H9 (cell line): ENCODE measurements around the gene RNF145. TPM values are rescaled to one million over a fixed set of nuclear protein-coding genes. Genes with fewer than 3 reads are reported as not detected.

Experiments
- DNase-seq: peaks from one replicate; pipeline ENCODE4 v3.0.0-alpha.2; 2017
- H2AFZ ChIP-seq: one replicate; pipeline ENCODE4 v1.6.1; 2013; ENCODE audit warnings: mild to moderate bottlenecking, low read length, control low read depth, moderate library complexity
- H2AK5ac ChIP-seq: 2 replicates; pipeline ENCODE4 v1.6.1; 2013; ENCODE audit warnings: low read length, control low read depth, mixed read lengths; ENCODE audit not compliant: insufficient read length
- H2BK120ac ChIP-seq: one replicate; pipeline ENCODE4 v1.6.1; 2013; ENCODE audit warnings: low read depth, mild to moderate bottlenecking, low read length, control low read depth, inconsistent platforms; ENCODE audit not compliant: poor library complexity, severe bottlenecking
- H2BK12ac ChIP-seq: 2 replicates; pipeline ENCODE4 v1.6.1; 2013; ENCODE audit warnings: low read length, control low read depth, mixed read lengths, low read depth; ENCODE audit not compliant: insufficient read length
- H2BK15ac ChIP-seq: 2 replicates; pipeline ENCODE4 v1.6.1; 2013; ENCODE audit warnings: low read depth, low read length, control low read depth
- H2BK20ac ChIP-seq: one replicate; pipeline ENCODE4 v1.6.1; 2013; ENCODE audit warnings: low read depth, mild to moderate bottlenecking, low read length, control low read depth, inconsistent platforms; ENCODE audit not compliant: poor library complexity, severe bottlenecking
- H2BK5ac ChIP-seq: 2 replicates; pipeline ENCODE4 v1.6.1; 2013; ENCODE audit warnings: low read length, control low read depth, mixed read lengths; ENCODE audit not compliant: insufficient read length
- H3K14ac ChIP-seq: 2 replicates; pipeline ENCODE4 v1.6.1; 2013; ENCODE audit warnings: low read length, control low read depth; ENCODE audit not compliant: insufficient read depth
- H3K18ac ChIP-seq: 2 replicates; pipeline ENCODE4 v1.6.1; 2013; ENCODE audit warnings: low read depth, mild to moderate bottlenecking, mixed read lengths, low read length, control low read depth; ENCODE audit not compliant: insufficient read length
- H3K23ac ChIP-seq: 2 replicates; pipeline ENCODE4 v1.6.1; 2013; ENCODE audit warnings: low read length, control low read depth, mixed read lengths, low read depth; ENCODE audit not compliant: insufficient read length
- H3K23me2 ChIP-seq: 2 replicates; pipeline ENCODE4 v1.6.1; 2013; ENCODE audit warnings: low read depth, mild to moderate bottlenecking, mixed read lengths, low read length, control low read depth; ENCODE audit not compliant: insufficient read length, poor library complexity, severe bottlenecking
- H3K27ac ChIP-seq: 2 replicates; pipeline ENCODE4 v1.5.1; 2013; ENCODE audit warnings: low read length, control low read depth, mixed read lengths, low read depth; ENCODE audit not compliant: insufficient read length
- H3K27me3 ChIP-seq: 2 replicates; pipeline ENCODE4 v1.6.1; 2013; ENCODE audit warnings: low read length, control low read depth, inconsistent platforms; ENCODE audit not compliant: insufficient read depth
- H3K4ac ChIP-seq: 2 replicates; pipeline ENCODE4 v1.6.1; 2013; ENCODE audit warnings: low read depth, mild to moderate bottlenecking, control low read depth, inconsistent platforms, low read length, moderate library complexity
- H3K4me1 ChIP-seq: 2 replicates; pipeline ENCODE4 v1.6.1; 2013; ENCODE audit warnings: low read length, control low read depth, inconsistent platforms; ENCODE audit not compliant: insufficient read depth
- H3K4me2 ChIP-seq: 2 replicates; pipeline ENCODE4 v1.6.1; 2013; ENCODE audit warnings: low read length, control low read depth, mixed read lengths; ENCODE audit not compliant: insufficient read length, insufficient read depth
- H3K56ac ChIP-seq: 2 replicates; pipeline ENCODE4 v1.6.1; 2013; ENCODE audit warnings: low read depth, mild to moderate bottlenecking, mixed read lengths, low read length, control low read depth; ENCODE audit not compliant: insufficient read length
- H3K79me1 ChIP-seq: 2 replicates; pipeline ENCODE4 v1.6.1; 2013; ENCODE audit warnings: low read depth, mild to moderate bottlenecking, moderate library complexity, low read length, control low read depth, inconsistent platforms; ENCODE audit not compliant: insufficient read depth, poor library complexity, severe bottlenecking
- H3K79me2 ChIP-seq: 2 replicates; pipeline ENCODE4 v1.6.1; 2013; ENCODE audit warnings: low read length, control low read depth, inconsistent platforms; ENCODE audit not compliant: insufficient read depth
- H3K9ac ChIP-seq: 2 replicates; pipeline ENCODE4 v1.6.1; 2013; ENCODE audit warnings: low read length, control low read depth, mixed read lengths; ENCODE audit not compliant: insufficient read length; ENCODE audit errors: extremely low read depth
- H3K9me3 ChIP-seq: one replicate; pipeline ENCODE4 v1.6.1; 2013; ENCODE audit warnings: low read depth, low read length, inconsistent platforms; ENCODE audit not compliant: control insufficient read depth
- H3T11ph ChIP-seq: one replicate; pipeline ENCODE4 v1.6.1; 2013; ENCODE audit warnings: mild to moderate bottlenecking, low read length, control low read depth, inconsistent platforms
- H4K20me1 ChIP-seq: one replicate; pipeline ENCODE4 v1.6.1; 2013; ENCODE audit not compliant: control insufficient read depth, insufficient read length, insufficient read depth
- H4K5ac ChIP-seq: 2 replicates; pipeline ENCODE4 v1.6.1; 2013; ENCODE audit warnings: low read depth, mild to moderate bottlenecking, mixed read lengths, low read length, control low read depth; ENCODE audit not compliant: insufficient read length
- H4K8ac ChIP-seq: replicated peaks from 2 replicates; pipeline ENCODE4 v1.6.1; 2013; ENCODE audit warnings: low read length, control low read depth, mixed read lengths, low read depth; ENCODE audit not compliant: insufficient read length
- H4K91ac ChIP-seq: 2 replicates; pipeline ENCODE4 v1.6.1; 2013; ENCODE audit warnings: low read depth, mild to moderate bottlenecking, moderate library complexity, mixed read lengths, low read length, control low read depth; ENCODE audit not compliant: insufficient read length
- H3K27ac Mint-ChIP-seq, 3 experiments: 2 replicates in 2 of 3; 3 replicates in 1 of 3; pipeline ENCODE4 v1.8.0; 2020 to 2021; ENCODE audit warnings: mixed read lengths in 3 of 3, mild to moderate bottlenecking in 1 of 3, moderate library complexity in 1 of 3
- H3K27me3 Mint-ChIP-seq: 2 replicates; pipeline ENCODE4 v1.8.0; 2021; ENCODE audit warnings: low read depth, mild to moderate bottlenecking, moderate library complexity, mixed read lengths
- H3K36me3 Mint-ChIP-seq, 3 experiments: 2 replicates in 2 of 3; 3 replicates in 1 of 3; pipeline ENCODE4 v1.8.0; 2020 to 2021; ENCODE audit warnings: low read depth in 3 of 3, mixed read lengths in 3 of 3; ENCODE audit not compliant: insufficient read depth in 1 of 3
- H3K4me1 Mint-ChIP-seq, 2 experiments: 2 replicates each; pipeline ENCODE4 v1.8.0; 2020; ENCODE audit warnings: mixed read lengths in 2 of 2
- H3K4me3 Mint-ChIP-seq, 2 experiments: 2 replicates in 1 of 2; 3 replicates in 1 of 2; pipeline ENCODE4 v1.8.0; 2020 to 2021; ENCODE audit warnings: mild to moderate bottlenecking in 2 of 2, mixed read lengths in 2 of 2, moderate library complexity in 1 of 2
- H3K9me3 Mint-ChIP-seq, 2 experiments: 2 replicates in 1 of 2; 3 replicates in 1 of 2; pipeline ENCODE4 v1.8.0; 2020; ENCODE audit warnings: mild to moderate bottlenecking in 2 of 2, mixed read lengths in 2 of 2, moderate library complexity in 1 of 2
- CTCF ChIP-seq: fragments of 200-600 bp; sonication (generic); conservative IDR thresholded peaks from 3 replicates; pipeline ENCODE4 v1.8.0; 2021; ENCODE audit warnings: antibody characterized with exemption, mild to moderate bottlenecking
- WGBS: extraction: QIAGEN DNeasy Blood & Tissue Kit; methylation state at CpG from one replicate; pipeline ENCODE4 v1.1.7; 2013; ENCODE audit warnings: missing lambda C conversion rate, low lambda C conversion rate, mixed read lengths; ENCODE audit not compliant: insufficient read length; ENCODE audit errors: extremely low coverage; 5-methylcytosine and 5-hydroxymethylcytosine counted together
- total RNA-seq: library from RNA; stranded (reverse); gene quantifications from 2 replicates; pipeline ENCODE4 v1.2.1, GENCODE V29; 2021

Gene RNF145
- total RNA-seq, 1 experiment from 2014 or later: 59.1 TPM

- no peaks in the 10 kb centered on the region for H4K20me1 ChIP-seq
- no peaks in the 10 kb centered on the region for H3K4me1 ChIP-seq
- H3K9me3 Mint-ChIP-seq: no peaks in the 10 kb centered on the region; a peak in 1 of 5 replicates
- no peaks in the 10 kb centered on the region for H3K27me3 ChIP-seq
- no peak overlapping the region for H3K27ac Mint-ChIP-seq
- no peak overlapping the region for H3K18ac ChIP-seq
- H3K79me1 ChIP-seq: no peaks in the 10 kb centered on the region
- H2AFZ ChIP-seq: no peak overlapping the region
- no peak overlapping the region for H4K5ac ChIP-seq
- no peaks in the 10 kb centered on the region for H3K79me2 ChIP-seq
- no peaks in the 10 kb centered on the region for H3K9me3 ChIP-seq
- H2BK20ac ChIP-seq: no peak overlapping the region
- no peak for TF ChIP-seq CTCF
- H2BK120ac ChIP-seq: no peak overlapping the region
- no peak overlapping the region for H3K27ac ChIP-seq
- no peak overlapping the region for H2BK15ac ChIP-seq
- H2AK5ac ChIP-seq: no peak overlapping the region
- H3K4me3 Mint-ChIP-seq: no peak overlapping the region
- no peak overlapping the region for H2BK12ac ChIP-seq
- no CpG with 5 or more reads among the region's 2 CpGs for WGBS
- H2BK5ac ChIP-seq: no peak overlapping the region
- no peak overlapping the region for H3K9ac ChIP-seq
- H3K4me1 Mint-ChIP-seq: no peaks in the 10 kb centered on the region; a peak in 1 of 4 replicates
- H3K27me3 Mint-ChIP-seq: peaks cover 43% of the 10 kb centered on the region
- no peak overlapping the region for H3K56ac ChIP-seq
- no peak overlapping the region for H3K4ac ChIP-seq
- H4K91ac ChIP-seq: no peak overlapping the region
- H3K36me3 Mint-ChIP-seq: no peaks in the 10 kb centered on the region; a peak in 1 of 7 replicates
- no peak overlapping the region for H4K8ac ChIP-seq
- DNase-seq: no peak
- H3K14ac ChIP-seq: no peak overlapping the region
- no peak overlapping the region for H3T11ph ChIP-seq
- H3K23ac ChIP-seq: no peak overlapping the region
- no peaks in the 10 kb centered on the region for H3K23me2 ChIP-seq
- H3K4me2 ChIP-seq: no peak overlapping the region
Observed at GRCh38 chr5:159218595-159219023, 9.3 kb upstream of the RNF145 start.
